Spleen (tissue), 11 donors: ENCODE measurements around the gene LRBA. TPM values are rescaled to one million over a fixed set of nuclear protein-coding genes. Genes with fewer than 3 reads are reported as not detected.

Experiments used
- DNase-seq: peaks from one replicate; pipeline ENCODE4 v3.0.0-alpha.2; 2020
- H3K27ac ChIP-seq, 8 donors: fragments of 200-600 bp; sonication (generic) in 7 of 8; 1 replicate in 4 of 8; 2 replicates in 4 of 8; pipeline versions ENCODE4 v1.5.0 to v1.8.0; 2016 to 2021; ENCODE audit warnings: inconsistent platforms in 4 of 8, mild to moderate bottlenecking in 4 of 8, moderate library complexity in 1 of 8
- H3K27me3 ChIP-seq, 7 donors: fragments of 200-600 bp; sonication (generic) in 6 of 7; replicated peaks in 1 of 7; 1 replicate in 4 of 7; 2 replicates in 3 of 7; pipeline versions ENCODE4 v1.5.0 to v1.8.0; 2016 to 2021; ENCODE audit warnings: inconsistent platforms in 3 of 7, mild to moderate bottlenecking in 1 of 7
- H3K36me3 ChIP-seq, 6 donors: fragments of 200-600 bp; sonication (generic) in 5 of 6; 1 replicate in 4 of 6; 2 replicates in 2 of 6; pipeline versions ENCODE4 v1.5.0 to v1.8.0; 2016 to 2021; ENCODE audit warnings: inconsistent platforms in 2 of 6
- H3K4me1 ChIP-seq, 6 donors: fragments of 200-600 bp; sonication (generic) in 5 of 6; 1 replicate in 3 of 6; 2 replicates in 3 of 6; pipeline versions ENCODE4 v1.5.0 to v1.8.0; 2016 to 2021; ENCODE audit warnings: inconsistent platforms in 3 of 6
- H3K4me3 ChIP-seq, 8 donors: fragments of 200-600 bp; sonication (generic) in 7 of 8; 1 replicate in 4 of 8; 2 replicates in 4 of 8; pipeline versions ENCODE4 v1.5.0 to v1.8.0; 2016 to 2021; ENCODE audit warnings: inconsistent platforms in 4 of 8, mild to moderate bottlenecking in 4 of 8, moderate library complexity in 2 of 8
- H3K9me3 ChIP-seq, 8 donors: fragments of 200-600 bp; sonication (generic) in 7 of 8; 1 replicate in 4 of 8; 2 replicates in 4 of 8; pipeline versions ENCODE4 v1.5.0 to v1.8.0; 2016 to 2021; ENCODE audit warnings: inconsistent platforms in 4 of 8
- POLR2A ChIP-seq, 3 donors: fragments of 450-650 bp; IDR thresholded peaks; one replicate each; pipeline ENCODE4 v1.5.1; 2017; ENCODE audit warnings: antibody characterized with exemption in 3 of 3, mild to moderate bottlenecking in 1 of 3
- POLR2AphosphoS5 ChIP-seq, 3 donors: sonication (generic); formaldehyde crosslinking; IDR thresholded peaks; one replicate each; pipeline ENCODE4 v1.5.1; 2017; ENCODE audit warnings: antibody characterized with exemption in 3 of 3
- WGBS, 5 donors: extraction: QIAGEN DNeasy Blood & Tissue Kit in 3 of 5; methylation state at CpG; one replicate each; pipeline versions ENCODE4 v1.1.5 to v1.1.7; 2013 to 2018; 5-methylcytosine and 5-hydroxymethylcytosine counted together
- intact Hi-C: fragments of 100-400 bp; cut with DNase I; formaldehyde crosslinking; loops from one replicate; pipeline ENCODE4 v1.15.0; 2023; ENCODE audit warnings: low total_unique reads
- polyA plus RNA-seq, 3 donors: library from polyadenylated mRNA; stranded (reverse); fragments of 200-250 nt; gene quantifications; one replicate each; pipeline ENCODE4 v1.2.1, GENCODE V29; 2013
- total RNA-seq, 7 donors: library from RNA; depleted of rRNA in 3 of 7; stranded (reverse); fragments of >200 nt in 3 of 7; fragmentation: NEBNext Ultra II Directional in 4 of 7; extraction: Animal tissue kit (Norgen Biotek cat#: 25700) in 4 of 7; gene quantifications; one replicate each; pipeline versions ENCODE4 v1.1.0 to v1.2.1, GENCODE V29; 2016 to 2021
- TF ChIP-seq, protein P1 (sequence below), 11 experiments: fragments of 200-600 bp in 7 of 11; fragments of 450-650 bp in 4 of 11; sonication (generic) in 4 of 11; IDR thresholded peaks in 8 of 11; conservative IDR thresholded peaks in 3 of 11; 1 replicate in 7 of 11; 2 replicates in 4 of 11; pipeline versions ENCODE4 v1.4.0 to v1.8.0; 2016 to 2021; ENCODE audit warnings: antibody characterized with exemption in 11 of 11, inconsistent platforms in 4 of 11, mild to moderate bottlenecking in 1 of 11
- donor health status: healthy with polysubstance abuse.
- donor health status: DM: no; HTN: no; CAD: no; lungs with moderate emphysema.
- donor health status: DM: no; HTN: no; CAD: no.
- donor health status: Bipolar disorder and iron deficiency.
- donor health status: healthy.
- donor health status: DM: no; HTN: no; CAD: no.
- donor health status: DM: yes; HTN: yes; CAD: no.

LRBA gene
- total and polyA plus RNA-seq, 10 donors, result 8.2 to 84.9 (median 50.5) TPM

GRCh38 chr4:150867148-150867547, 147.9 kb downstream of the LRBA start:
- H3K36me3 ChIP-seq, result peaks cover 0 to 51% (median 11%) of the 10 kb centered on the region in 6 donors
- WGBS, 5 donors, result 13 to 23% (median 14%) methylated on average over 4 of the region's 4 CpGs
- TF ChIP-seq POLR2A (IDR thresholded peaks at IDR 0.05) (no peak), POLR2AphosphoS5 (IDR thresholded peaks at IDR 0.05) (no peak)
- TF ChIP-seq, protein P1, sequence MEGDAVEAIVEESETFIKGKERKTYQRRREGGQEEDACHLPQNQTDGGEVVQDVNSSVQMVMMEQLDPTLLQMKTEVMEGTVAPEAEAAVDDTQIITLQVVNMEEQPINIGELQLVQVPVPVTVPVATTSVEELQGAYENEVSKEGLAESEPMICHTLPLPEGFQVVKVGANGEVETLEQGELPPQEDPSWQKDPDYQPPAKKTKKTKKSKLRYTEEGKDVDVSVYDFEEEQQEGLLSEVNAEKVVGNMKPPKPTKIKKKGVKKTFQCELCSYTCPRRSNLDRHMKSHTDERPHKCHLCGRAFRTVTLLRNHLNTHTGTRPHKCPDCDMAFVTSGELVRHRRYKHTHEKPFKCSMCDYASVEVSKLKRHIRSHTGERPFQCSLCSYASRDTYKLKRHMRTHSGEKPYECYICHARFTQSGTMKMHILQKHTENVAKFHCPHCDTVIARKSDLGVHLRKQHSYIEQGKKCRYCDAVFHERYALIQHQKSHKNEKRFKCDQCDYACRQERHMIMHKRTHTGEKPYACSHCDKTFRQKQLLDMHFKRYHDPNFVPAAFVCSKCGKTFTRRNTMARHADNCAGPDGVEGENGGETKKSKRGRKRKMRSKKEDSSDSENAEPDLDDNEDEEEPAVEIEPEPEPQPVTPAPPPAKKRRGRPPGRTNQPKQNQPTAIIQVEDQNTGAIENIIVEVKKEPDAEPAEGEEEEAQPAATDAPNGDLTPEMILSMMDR (IDR thresholded peaks at IDR 0.05 in 8 of 11, conservative IDR thresholded peaks at IDR 0.05 in 3 of 11), result peak; percentile 34 to 68 (median 58)
- intact Hi-C loops, result loop anchor here (10.0 kb wide), 1 partner anchor 872 kb away; no protein-coding TSS in a partner anchor
- H3K27me3 ChIP-seq, result no peaks in the 10 kb centered on the region
- H3K27ac ChIP-seq, result no peak overlapping the region
- H3K4me1 ChIP-seq, result peaks cover 0 to 3% (median 0%) of the 10 kb centered on the region in 6 donors
- no peaks in the 10 kb centered on the region for H3K9me3 ChIP-seq
- H3K4me3 ChIP-seq, result no peak overlapping the region
- no peak for DNase-seq

GRCh38 chr4:150863456-150863855, 151.6 kb downstream of the LRBA start:
- no peak for DNase-seq
- 90 to 96% (median 94%) methylated on average over 7 of the region's 7 CpGs for WGBS, 5 donors
- Histone ChIP-seq H3K27ac (no peak overlapping the region), H3K27me3 (no peaks in the 10 kb centered on the region), H3K4me1 (peaks cover 0 to 3% (median 0%) of the 10 kb centered on the region in 6 donors), H3K4me3 (no peak overlapping the region), H3K36me3 (peaks cover 0 to 18% (median 0%) of the 10 kb centered on the region in 6 donors), H3K9me3 (no peaks in the 10 kb centered on the region)
- TF ChIP-seq POLR2A (IDR thresholded peaks at IDR 0.05), result no peak
- TF ChIP-seq, protein P1 (IDR thresholded peaks at IDR 0.05 in 8 of 11, conservative IDR thresholded peaks at IDR 0.05 in 3 of 11), result no peak
- TF ChIP-seq POLR2AphosphoS5 (IDR thresholded peaks at IDR 0.05), result no peak
- intact Hi-C loops, result loop anchor here (10.0 kb wide), 1 partner anchor 869 kb away; no protein-coding TSS in a partner anchor

GRCh38 chr4:150862829-150863228, 152.3 kb downstream of the LRBA start:
- WGBS, 5 donors, result 95 to 99% (median 96%) methylated on average over 5 of the region's 5 CpGs
- Histone ChIP-seq H3K4me3 (no peak overlapping the region), H3K4me1 (peaks cover 0 to 3% (median 0%) of the 10 kb centered on the region in 6 donors), H3K27ac (no peak overlapping the region), H3K9me3 (no peaks in the 10 kb centered on the region), H3K36me3 (peaks cover 0 to 11% (median 0%) of the 10 kb centered on the region in 6 donors), H3K27me3 (no peaks in the 10 kb centered on the region)
- TF ChIP-seq, protein P1 (IDR thresholded peaks at IDR 0.05 in 8 of 11, conservative IDR thresholded peaks at IDR 0.05 in 3 of 11), result no peak
- TF ChIP-seq POLR2A (IDR thresholded peaks at IDR 0.05), result no peak
- no peak for TF ChIP-seq POLR2AphosphoS5 (IDR thresholded peaks at IDR 0.05)
- DNase-seq, result no peak
- intact Hi-C loops, result loop anchor here (10.0 kb wide), 1 partner anchor 868 kb away; no protein-coding TSS in a partner anchor

DNA sequence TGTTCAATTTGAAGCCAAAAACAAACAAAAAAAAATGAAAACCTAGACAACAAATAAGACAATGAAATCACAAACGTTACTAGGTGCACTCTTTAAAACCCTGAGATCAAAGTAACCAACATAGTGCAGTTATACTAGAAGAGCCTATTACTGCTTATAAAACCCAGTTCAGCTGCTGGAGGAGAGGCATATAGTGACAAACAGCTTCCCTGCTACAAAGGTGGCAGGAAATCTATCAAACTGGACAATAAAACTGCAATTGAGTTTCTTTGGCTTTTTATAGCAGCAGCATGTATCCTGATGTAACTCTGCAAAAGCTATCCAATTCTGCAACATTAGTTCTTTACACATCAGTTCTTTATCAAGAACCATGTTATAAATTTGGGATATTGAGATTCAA, 155.6 kb downstream of the LRBA start:
- Histone ChIP-seq H3K9me3 (no peaks in the 10 kb centered on the region), H3K27ac (no peak overlapping the region), H3K4me1 (peaks cover 0 to 5% (median 0%) of the 10 kb centered on the region in 6 donors), H3K27me3 (no peaks in the 10 kb centered on the region), H3K36me3 (peaks cover 0 to 12% (median 0%) of the 10 kb centered on the region in 6 donors), H3K4me3 (no peak overlapping the region)
- 57 to 80% (median 61%) methylated on average over 1 of the region's 1 CpG for WGBS, 5 donors
- TF ChIP-seq, protein P1 (IDR thresholded peaks at IDR 0.05 in 8 of 11, conservative IDR thresholded peaks at IDR 0.05 in 3 of 11), result no peak
- no peak for TF ChIP-seq POLR2A (IDR thresholded peaks at IDR 0.05)
- intact Hi-C loops, result no loop called here
- DNase-seq, result no peak
